NCI-H2171 treated with DMSO at 0.1 percent for 48 hours (cell line): ENCODE data around the gene PIK3C3.
"Not testable (repeated sequence)": the region's sequence is repeated elsewhere in the genome, so short reads cannot be mapped to it uniquely, and the experiment has no call there.

Experiments used
- DNase-seq: peaks from one replicate; lab custom pipeline; 2025; lab: John Stamatoyannopoulos, UW

Gene PIK3C3

GRCh38 chr18:41966943-41967342 lies 11.9 kb downstream of the PIK3C3 start:
- DNase-seq = peak; percentile 44

- DNase-seq = peak; percentile 87
These were observed 12.6 kb downstream of the PIK3C3 start for GRCh38 chr18:41967680-41968079.

- no peak for DNase-seq
These were observed 14.8 kb downstream of the PIK3C3 start for GRCh38 chr18:41969881-41970280.

GRCh38 chr18:41972067-41972925 lies 17.3 kb downstream of the PIK3C3 start:
- peak; percentile 16 for DNase-seq

GRCh38 chr18:41973983-41974382 lies 18.9 kb downstream of the PIK3C3 start:
- no peak for DNase-seq

- DNase-seq = no peak
These were observed 19.8 kb downstream of the PIK3C3 start for GRCh38 chr18:41974796-41975201.

- no peak for DNase-seq
These were observed 20.2 kb downstream of the PIK3C3 start for GRCh38 chr18:41975284-41975683.

- DNase-seq = no peak
These were observed 22.2 kb downstream of the PIK3C3 start for GRCh38 chr18:41977233-41977632.

- no peak for DNase-seq
These were observed 28.1 kb downstream of the PIK3C3 start for GRCh38 chr18:41982942-41983660.

- DNase-seq = no peak
These were observed 30.9 kb downstream of the PIK3C3 start for GRCh38 chr18:41985914-41986313.

- peak; percentile 34 for DNase-seq
These were observed 34.5 kb downstream of the PIK3C3 start for GRCh38 chr18:41989508-41989907.

GRCh38 chr18:41992066-41992465 lies 37.0 kb downstream of the PIK3C3 start:
- DNase-seq = no peak

GRCh38 chr18:41992703-41993102 lies 37.7 kb downstream of the PIK3C3 start:
- no peak for DNase-seq

- DNase-seq = no peak
These were observed 38.1 kb downstream of the PIK3C3 start for GRCh38 chr18:41993151-41993550.

GRCh38 chr18:41996020-41996419 lies 41.0 kb downstream of the PIK3C3 start:
- no peak for DNase-seq

- DNase-seq = no peak
These were observed 44.7 kb downstream of the PIK3C3 start for GRCh38 chr18:41999751-42000150.

GRCh38 chr18:42001801-42002200 lies 46.8 kb downstream of the PIK3C3 start:
- no peak for DNase-seq

- no peak for DNase-seq
These were observed 49.6 kb downstream of the PIK3C3 start for GRCh38 chr18:42004653-42005052.

- no peak for DNase-seq
These were observed 50.7 kb downstream of the PIK3C3 start for GRCh38 chr18:42005782-42006181.

GRCh38 chr18:42009457-42009856 lies 54.4 kb downstream of the PIK3C3 start:
- not testable (repeated sequence) for DNase-seq

GRCh38 chr18:42011053-42011452 lies 56.0 kb downstream of the PIK3C3 start:
- DNase-seq = no peak

GRCh38 chr18:42018831-42019230 lies 63.8 kb downstream of the PIK3C3 start:
- no peak for DNase-seq

GRCh38 chr18:42024131-42024530 lies 69.1 kb downstream of the PIK3C3 start:
- DNase-seq = no peak
